ENCODE results near the gene PLEKHG4B.

DNA sequence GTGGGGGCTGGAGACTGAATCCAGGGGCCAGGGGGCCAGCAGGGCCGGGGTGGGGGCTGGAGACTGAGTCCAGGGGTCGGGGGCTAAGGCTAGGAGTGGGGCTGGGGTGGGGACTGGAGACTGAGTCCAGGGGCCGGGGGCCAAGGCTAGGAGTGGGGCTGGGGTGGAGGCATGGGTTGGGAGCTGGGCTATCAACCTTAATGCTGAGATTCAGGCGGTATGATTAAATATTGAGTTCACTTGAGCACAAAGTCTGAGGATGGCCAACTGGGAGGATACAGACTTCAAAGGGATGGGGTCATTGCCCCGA, 82.3 kb downstream of the PLEKHG4B start:
- TF ChIP-seq, protein P1, sequence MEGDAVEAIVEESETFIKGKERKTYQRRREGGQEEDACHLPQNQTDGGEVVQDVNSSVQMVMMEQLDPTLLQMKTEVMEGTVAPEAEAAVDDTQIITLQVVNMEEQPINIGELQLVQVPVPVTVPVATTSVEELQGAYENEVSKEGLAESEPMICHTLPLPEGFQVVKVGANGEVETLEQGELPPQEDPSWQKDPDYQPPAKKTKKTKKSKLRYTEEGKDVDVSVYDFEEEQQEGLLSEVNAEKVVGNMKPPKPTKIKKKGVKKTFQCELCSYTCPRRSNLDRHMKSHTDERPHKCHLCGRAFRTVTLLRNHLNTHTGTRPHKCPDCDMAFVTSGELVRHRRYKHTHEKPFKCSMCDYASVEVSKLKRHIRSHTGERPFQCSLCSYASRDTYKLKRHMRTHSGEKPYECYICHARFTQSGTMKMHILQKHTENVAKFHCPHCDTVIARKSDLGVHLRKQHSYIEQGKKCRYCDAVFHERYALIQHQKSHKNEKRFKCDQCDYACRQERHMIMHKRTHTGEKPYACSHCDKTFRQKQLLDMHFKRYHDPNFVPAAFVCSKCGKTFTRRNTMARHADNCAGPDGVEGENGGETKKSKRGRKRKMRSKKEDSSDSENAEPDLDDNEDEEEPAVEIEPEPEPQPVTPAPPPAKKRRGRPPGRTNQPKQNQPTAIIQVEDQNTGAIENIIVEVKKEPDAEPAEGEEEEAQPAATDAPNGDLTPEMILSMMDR (optimal IDR thresholded peaks at IDR 0.05 in 1 of 3, IDR thresholded peaks at IDR 0.05 in 1 of 3, conservative IDR thresholded peaks at IDR 0.05 in 1 of 3; ENCODE audit: extremely low read depth in 1 of 3, insufficient read depth in 2 of 3, low read length in 3 of 3), result no peak
- TF ChIP-seq EZH2 (IDR thresholded peaks at IDR 0.05; ENCODE audit: low read length), result no peak

Measured in keratinocyte (primary cell).